Dedifferentiated amniotic fluid mesenchymal stem cell (primary cell): Measurements from ENCODE around the gene FAM20A.
"Not testable (repeated sequence)": the region's sequence is repeated elsewhere in the genome, so short reads cannot be mapped to it uniquely, and the experiment has no call there.

Source experiments
- DNase-seq: peaks from one replicate; pipeline ENCODE4 v3.0.0-alpha.2; 2016; ENCODE audit errors: extremely low spot score

FAM20A gene

DNA sequence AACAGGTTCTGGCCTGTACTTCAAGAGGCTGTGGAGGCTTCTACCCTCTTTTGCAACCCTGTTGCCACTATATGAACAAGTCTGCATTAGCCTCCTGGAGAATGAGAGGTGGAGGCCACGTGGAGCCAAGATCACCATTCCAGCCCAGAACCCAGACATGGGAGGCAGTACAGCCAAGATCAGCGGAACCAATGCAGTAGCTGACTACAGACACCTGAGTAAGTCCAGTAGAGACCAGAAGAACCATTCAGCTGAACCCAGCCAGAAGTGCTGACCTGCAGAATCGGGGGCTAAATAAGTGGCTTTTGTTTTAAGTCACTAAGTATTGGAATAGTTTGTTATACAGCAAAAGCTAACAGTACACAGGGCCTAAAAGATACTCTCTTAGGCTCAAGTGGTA, 12.1 kb downstream of the FAM20A start:
- no peak for DNase-seq

DNA sequence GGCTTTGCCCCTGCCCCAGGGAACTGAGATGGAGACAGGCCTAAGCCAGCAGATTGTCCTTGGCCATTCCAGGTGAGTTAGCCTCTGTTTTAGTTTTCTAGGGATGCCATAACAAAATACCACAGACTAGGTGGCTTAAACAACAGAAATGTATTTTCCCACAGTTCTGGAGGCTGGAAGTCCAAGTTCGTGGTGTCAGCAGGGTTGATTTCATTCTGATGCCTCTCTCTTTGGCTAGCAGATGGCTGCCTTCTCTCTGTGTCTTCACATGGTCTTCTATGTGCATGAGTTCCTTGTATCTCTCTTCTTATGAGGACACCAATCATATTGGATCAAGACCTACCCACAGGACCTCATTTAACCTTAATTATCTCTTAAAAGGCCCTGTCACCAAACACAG, 12.8 kb downstream of the FAM20A start:
- DNase-seq: no peak

DNA sequence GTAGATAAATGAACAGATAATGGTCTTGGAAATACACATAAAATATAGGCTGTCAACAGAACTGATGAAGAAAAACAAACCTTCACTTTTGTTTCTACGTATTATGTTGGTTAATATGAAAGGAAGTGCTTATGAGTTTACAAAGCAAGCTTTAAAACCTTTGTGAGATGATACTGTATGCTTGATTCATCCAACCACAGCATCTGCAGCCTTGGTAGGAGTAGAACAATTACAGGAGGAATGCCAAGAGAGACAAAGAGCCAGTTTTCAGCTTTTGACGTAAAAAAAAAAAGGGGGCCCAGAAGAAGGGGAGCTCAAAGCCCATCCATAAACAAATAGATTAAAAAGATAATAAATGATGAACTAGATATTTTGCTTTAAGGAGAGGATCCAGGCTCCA, 13.3 kb downstream of the FAM20A start:
- no peak for DNase-seq

- DNase-seq: no peak
Measured at GRCh38 chr17:68587026-68587425, 14.1 kb downstream of the FAM20A start.

- no peak for DNase-seq
Measured at GRCh38 chr17:68585643-68586042, 15.5 kb downstream of the FAM20A start.

- no peak for DNase-seq
Measured at GRCh38 chr17:68584581-68585303, 16.4 kb downstream of the FAM20A start.

GRCh38 chr17:68582867-68583266, 18.3 kb downstream of the FAM20A start:
- DNase-seq: not testable (repeated sequence)

- no peak for DNase-seq
Measured at GRCh38 chr17:68581863-68582645, 19.1 kb downstream of the FAM20A start.

DNA sequence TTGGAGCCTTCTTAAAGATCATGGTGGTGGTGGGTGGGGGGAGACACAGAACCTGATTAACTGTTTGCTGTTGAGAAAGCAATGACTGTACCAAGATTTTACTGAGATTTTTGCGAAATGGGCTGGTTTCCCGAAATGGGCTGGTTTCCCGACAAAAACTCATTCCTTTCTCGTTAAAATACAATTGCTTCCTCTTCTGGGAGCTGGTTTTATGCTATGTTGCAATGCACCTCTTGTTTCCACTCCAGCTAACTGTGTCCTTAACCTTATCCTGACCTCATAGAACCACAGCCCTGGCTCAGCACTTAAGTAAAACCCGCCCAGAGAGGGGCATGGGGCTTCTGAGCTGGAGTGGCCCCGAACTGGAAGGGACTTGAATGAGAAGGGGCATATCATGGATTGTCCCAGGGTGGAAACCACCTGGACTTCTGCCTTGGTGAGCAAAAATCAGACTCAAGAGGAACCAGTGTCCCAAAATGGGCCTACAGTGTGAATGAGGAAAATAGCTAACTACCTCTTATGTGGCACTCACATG, 20.9 kb downstream of the FAM20A start:
- no peak for DNase-seq

DNA sequence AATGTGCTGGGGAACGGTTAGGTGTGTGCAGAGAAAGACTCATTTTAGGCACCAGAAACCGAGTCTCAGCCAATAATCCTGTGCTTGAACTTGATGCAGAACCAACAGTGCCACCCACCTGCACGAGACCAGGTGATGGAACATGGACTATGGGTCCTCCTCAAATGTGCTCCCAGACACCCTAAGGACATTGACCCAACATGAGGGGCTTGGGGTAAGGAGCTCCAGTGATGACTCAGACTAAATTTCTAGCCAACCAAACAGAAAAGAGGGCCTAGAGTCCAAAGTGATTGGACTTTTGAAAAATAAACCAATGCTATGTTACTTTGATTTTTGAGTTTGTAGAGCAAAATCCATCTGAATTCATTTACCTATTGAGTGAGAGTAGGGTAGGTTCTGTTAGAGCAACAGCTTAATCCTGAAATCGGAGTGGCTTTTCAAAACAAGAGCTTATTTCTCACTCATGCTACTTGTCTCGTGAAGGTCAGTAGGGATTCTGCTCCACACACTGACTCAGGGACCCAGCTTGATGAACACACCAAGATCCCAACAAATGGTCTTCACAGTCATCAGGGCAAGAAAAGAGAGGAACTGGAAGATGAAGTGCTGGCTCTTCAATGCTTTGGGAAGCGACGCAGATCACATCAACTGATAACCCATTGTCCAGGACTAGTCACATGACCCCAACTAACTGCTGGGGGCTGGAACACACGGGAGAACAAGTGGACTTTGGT, 21.8 kb downstream of the FAM20A start:
- no peak for DNase-seq

DNA sequence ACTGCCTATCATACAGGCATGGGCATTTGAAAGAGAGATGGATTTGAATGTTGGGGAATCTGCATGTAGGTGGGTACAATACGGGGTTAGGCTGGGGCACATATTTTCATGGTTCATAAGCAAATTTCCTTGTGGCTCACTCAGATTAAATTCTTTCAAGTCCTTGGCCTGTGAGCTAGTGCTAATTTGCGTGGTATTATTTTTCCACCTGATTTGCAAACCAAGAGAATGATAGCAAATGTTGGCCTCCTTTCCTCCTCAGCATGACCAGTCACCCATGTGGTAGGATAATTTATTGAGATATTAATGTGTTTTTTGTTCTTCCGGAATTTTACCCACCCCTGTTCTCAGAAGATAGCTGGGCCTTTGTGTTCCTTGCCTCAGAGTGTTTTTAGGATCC, 22.9 kb downstream of the FAM20A start:
- no peak for DNase-seq

- DNase-seq: no peak
Measured at GRCh38 chr17:68577497-68577821, 23.7 kb downstream of the FAM20A start.

GRCh38 chr17:68576811-68577496, 24.2 kb downstream of the FAM20A start:
- DNase-seq: peak; percentile 25

DNA sequence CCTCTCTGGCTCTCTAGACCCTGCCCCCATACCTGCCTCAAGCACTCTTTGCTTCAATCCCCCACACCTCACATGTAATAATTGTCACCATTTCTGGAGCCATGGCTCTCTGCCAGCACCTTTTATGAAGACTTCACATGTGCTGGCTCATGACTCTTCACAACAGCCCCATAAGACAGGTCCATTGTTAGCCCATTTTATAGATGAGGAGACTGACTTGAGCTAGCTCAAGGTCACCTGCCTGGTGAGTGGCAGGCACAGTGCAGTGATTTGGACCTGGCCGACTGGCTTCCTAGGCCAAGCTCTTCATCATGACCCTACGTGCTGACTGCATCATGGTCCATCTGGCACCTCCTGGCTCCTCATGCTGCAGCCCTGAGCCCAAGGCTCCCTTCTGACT, 25.0 kb downstream of the FAM20A start:
- no peak for DNase-seq

DNA sequence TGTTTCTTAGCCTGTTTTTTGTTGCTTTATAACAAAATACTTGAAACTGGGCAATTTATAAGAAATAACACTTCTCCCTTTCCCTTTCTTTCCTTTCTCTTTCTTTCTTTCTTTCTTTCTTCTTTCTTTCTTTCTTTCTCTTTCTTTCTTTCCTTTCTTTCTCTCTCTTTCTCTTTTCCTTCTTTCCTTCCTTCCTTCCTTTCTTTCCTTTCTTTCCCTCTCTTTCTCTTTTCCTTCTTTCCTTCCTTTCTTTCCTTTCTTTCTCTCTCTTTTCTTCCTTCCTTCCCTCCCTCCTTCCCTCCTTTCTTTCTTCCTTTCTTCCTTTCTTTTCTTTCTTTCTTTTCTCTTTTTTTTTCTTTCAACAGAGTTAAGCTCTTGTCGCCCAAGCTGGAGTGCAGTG, 27.8 kb downstream of the FAM20A start:
- no peak for DNase-seq

DNA sequence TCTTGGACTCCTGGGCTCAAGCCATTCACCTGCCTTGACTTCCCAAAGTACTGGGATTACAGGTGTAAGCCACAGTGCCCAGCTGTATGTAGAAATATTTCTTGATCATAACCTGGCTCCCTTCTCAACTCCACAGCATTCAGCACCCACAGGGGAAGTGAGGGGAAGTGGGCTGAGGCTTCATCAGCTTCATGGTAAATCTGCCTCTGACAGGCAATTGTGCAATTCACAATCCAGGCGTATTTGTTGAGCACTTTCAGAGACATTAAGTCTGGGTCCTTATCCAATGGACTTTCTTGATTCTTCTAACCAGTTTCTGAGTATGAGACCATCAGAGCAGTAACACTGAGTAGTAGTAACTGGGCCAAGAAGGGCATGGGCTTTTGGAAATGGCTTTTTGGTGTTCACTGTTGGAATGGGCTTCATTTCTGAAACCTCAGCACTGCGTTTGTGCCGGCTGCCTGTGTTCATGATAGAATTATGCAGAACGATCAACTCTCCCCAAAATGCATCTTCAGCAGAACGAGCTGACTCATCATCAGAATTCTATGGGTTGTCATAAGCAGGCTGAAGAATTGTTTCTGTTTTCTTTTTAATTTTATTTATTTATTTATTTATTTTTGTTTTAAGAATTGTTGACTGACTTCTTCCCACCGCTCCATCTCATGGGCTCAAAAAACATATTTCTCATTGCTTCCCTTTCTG, 28.9 kb downstream of the FAM20A start:
- DNase-seq: no peak

DNA sequence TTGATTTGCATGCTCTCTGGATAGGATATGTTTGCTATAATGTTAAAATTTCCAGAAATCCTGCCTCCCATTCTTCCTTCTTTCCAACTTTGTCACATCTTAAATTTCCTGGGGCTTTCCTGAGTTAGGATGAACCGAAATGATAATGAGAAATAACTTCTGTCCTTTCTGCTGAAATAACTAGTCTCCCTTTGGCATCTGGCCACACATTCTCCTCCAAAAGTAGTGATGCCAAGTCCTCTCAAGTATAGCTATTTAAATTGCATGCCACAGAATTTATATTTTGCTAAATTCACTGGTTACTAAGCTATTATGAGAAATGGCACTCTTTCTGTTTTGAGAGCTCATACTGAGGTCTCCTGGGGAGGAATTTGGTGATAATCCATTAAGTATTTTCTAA, 30.6 kb downstream of the FAM20A start:
- no peak for DNase-seq

- DNase-seq: no peak
Measured at GRCh38 chr17:68569346-68569745, 31.8 kb downstream of the FAM20A start.

DNA sequence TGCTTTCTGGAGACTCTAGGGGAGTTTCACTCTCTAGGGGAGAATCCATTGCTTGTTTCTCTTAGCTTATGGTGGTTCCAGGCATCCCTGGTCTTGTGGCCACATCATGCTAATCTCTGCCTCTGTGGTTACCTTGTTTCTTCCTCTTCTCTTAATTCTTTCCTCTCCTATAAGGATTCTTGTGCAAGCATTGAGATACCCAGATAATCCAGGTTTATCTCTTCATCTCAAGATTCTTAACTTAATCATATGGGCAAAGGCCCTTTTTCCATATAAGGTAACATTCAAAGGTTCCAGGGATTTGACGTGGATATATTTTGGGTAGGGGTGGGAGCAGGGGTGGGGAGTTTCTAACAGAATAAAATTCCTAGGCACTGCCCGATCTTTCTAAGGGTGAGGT, 32.6 kb downstream of the FAM20A start:
- DNase-seq: no peak

GRCh38 chr17:68567581-68567980, 33.6 kb downstream of the FAM20A start:
- DNase-seq: no peak

DNA sequence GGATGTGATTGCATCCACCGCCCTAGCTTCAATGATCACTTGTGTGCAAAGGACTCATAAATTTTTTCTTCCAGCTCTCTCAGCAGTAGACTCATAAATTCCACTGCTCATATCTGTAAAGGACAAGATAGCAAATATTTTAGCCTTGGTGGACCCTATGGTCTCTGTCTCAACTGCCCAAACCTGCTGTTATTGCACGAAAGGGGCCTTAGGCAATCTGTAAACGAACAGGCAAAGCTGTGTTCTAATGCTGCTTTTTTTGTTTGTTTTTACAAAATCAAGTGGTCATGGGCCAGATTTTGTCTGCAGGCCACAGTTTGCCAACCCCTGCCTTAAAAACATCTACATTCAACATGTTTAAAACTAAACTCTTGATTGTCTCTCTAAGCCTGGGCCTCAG, 34.1 kb downstream of the FAM20A start:
- no peak for DNase-seq

DNA sequence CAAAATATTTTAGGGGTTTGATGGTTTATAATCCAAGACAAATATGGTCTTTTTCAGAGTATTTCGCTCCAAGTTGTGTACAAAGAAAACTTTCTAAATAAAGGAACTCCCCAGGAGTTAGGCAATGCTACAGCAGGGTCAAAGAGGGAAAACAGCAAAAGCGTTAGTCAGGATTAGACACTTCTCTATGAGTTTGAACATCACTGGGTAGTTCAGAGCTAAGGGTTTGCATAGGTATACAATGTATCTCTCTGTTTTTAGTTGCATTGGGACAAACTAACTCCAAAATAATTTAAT, 34.8 kb downstream of the FAM20A start:
- no peak for DNase-seq
